ENCODE data around the gene XYLB.

DNA sequence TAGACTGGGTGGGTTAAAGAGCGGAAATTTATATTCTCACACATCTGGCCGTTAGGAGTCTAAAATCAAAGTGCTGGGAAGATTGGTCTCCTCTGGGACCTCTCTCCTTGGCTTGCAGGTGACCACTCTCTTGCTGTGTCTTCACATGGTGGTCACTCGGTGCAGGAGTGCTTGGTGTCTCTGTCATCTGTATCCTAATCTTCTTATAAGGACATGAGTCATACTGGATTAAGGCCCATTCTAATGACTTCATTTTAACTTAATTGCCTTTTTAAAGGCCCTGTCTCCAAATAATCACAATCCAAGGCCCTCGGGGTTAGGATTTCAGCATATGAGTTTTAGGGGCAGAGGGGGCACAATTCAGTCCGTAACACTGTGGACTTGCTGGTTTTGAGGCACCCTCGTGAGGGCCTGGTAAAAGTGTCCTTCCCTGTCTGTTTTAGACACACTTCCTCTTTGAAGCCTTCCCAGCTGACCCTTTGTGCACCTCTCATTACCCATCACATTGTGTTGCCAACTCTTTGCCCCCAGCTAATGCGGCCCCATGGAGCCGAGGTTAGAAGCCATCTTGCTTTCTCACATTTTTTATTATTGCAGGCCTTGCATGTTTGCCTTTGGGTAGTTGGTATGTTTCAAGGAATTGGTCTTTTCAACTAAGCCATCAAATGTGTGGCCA, 3.2 kb downstream of the XYLB start:
- TF ChIP-seq, protein P1, sequence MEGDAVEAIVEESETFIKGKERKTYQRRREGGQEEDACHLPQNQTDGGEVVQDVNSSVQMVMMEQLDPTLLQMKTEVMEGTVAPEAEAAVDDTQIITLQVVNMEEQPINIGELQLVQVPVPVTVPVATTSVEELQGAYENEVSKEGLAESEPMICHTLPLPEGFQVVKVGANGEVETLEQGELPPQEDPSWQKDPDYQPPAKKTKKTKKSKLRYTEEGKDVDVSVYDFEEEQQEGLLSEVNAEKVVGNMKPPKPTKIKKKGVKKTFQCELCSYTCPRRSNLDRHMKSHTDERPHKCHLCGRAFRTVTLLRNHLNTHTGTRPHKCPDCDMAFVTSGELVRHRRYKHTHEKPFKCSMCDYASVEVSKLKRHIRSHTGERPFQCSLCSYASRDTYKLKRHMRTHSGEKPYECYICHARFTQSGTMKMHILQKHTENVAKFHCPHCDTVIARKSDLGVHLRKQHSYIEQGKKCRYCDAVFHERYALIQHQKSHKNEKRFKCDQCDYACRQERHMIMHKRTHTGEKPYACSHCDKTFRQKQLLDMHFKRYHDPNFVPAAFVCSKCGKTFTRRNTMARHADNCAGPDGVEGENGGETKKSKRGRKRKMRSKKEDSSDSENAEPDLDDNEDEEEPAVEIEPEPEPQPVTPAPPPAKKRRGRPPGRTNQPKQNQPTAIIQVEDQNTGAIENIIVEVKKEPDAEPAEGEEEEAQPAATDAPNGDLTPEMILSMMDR (IDR thresholded peaks at IDR 0.05 in 8 of 11, conservative IDR thresholded peaks at IDR 0.05 in 3 of 11): no peak
- TF ChIP-seq POLR2A (IDR thresholded peaks at IDR 0.05) (no peak), POLR2AphosphoS5 (IDR thresholded peaks at IDR 0.05) (no peak)
